GM12878 (cell line): ENCODE data around the gene DES. TPM values are rescaled to one million over a fixed set of nuclear protein-coding genes. Genes with fewer than 3 reads are reported as not detected.

Source experiments
- ATAC-seq: fragments of 200-7000 bp; cut with Tn5 transposase; 3 replicates; pipeline ENCODE4 v1.9.1; 2020; ENCODE audit warnings: mild to moderate bottlenecking, moderate library complexity
- BruUV-seq: library from RNA; stranded (reverse); fragments of 400-500 nt; replicated peaks from 2 replicates; lab custom pipeline; 2021; lab: Mats Ljungman, UMichigan
- CTCF ChIA-PET: fragments of 300-600 bp; sonication (Branson Sonifier 250); formaldehyde crosslinking; extraction: SDS; loops from one replicate; lab custom pipeline; 2021; ENCODE audit warnings: inconsistent platforms; lab: Yijun Ruan, JAX
- POLR2A ChIA-PET: fragments of 350-600 bp; formaldehyde crosslinking; extraction: SDS; loops from one replicate; lab custom pipeline; 2021; ENCODE audit warnings: inconsistent platforms; lab: Charles Lee
- RAD21 ChIA-PET: fragments of 300-600 bp; sonication (Branson Sonifier 250); formaldehyde crosslinking; loops from one replicate; lab custom pipeline; 2023; ENCODE audit warnings: antibody characterized with exemption; ENCODE audit not compliant: unreplicated experiment; lab: Charles Lee
- SMC1A ChIA-PET: fragments of 300-600 bp; sonication (Branson Sonifier 250); formaldehyde crosslinking; loops from one replicate; lab custom pipeline; 2023; ENCODE audit not compliant: unreplicated experiment, uncharacterized antibody; lab: Charles Lee
- DNase-seq: peaks from one replicate; pipeline ENCODE4 v3.0.0-alpha.2; 2011; ENCODE audit warnings: low read depth, low spot score
- FAIRE-seq: peaks from 3 replicates; lab custom pipeline; 2011; peaks lifted over from hg19 to GRCh38; lab: Jason Lieb, UNC
- H2AFZ ChIP-seq: 2 replicates; pipeline ENCODE4 v1.6.0; 2011; ENCODE audit warnings: low read depth, low read length, control low read depth; ENCODE audit not compliant: control insufficient read depth
- H3K27ac ChIP-seq: 2 replicates; pipeline ENCODE4 v1.5.1; 2011; ENCODE audit warnings: control low read depth; ENCODE audit not compliant: control insufficient read depth, insufficient read depth
- H3K27me3 ChIP-seq, 2 experiments: replicated peaks in 1 of 2; 2 replicates each; pipeline versions ENCODE4 v1.6.0 to v1.6.1; 2011; ENCODE audit warnings: low read length in 1 of 2; ENCODE audit not compliant: control insufficient read depth in 2 of 2, insufficient read depth in 2 of 2
- H3K36me3 ChIP-seq, 2 experiments: 2 replicates each; pipeline ENCODE4 v1.5.1; 2011; ENCODE audit warnings: low read length in 1 of 2; ENCODE audit not compliant: control insufficient read depth in 2 of 2, insufficient read depth in 2 of 2
- H3K4me1 ChIP-seq: 2 replicates; pipeline ENCODE4 v1.6.1; 2011; ENCODE audit warnings: mild to moderate bottlenecking, low read length, moderate library complexity, mixed read lengths; ENCODE audit not compliant: control insufficient read depth, insufficient read depth
- H3K4me2 ChIP-seq: 2 replicates; pipeline ENCODE4 v1.6.0; 2011; ENCODE audit warnings: control low read depth; ENCODE audit not compliant: control insufficient read depth, insufficient read depth
- H3K4me3 ChIP-seq: fragments of 200-600 bp; sonication (generic); 2 replicates; pipeline ENCODE4 v1.5.1; 2016
- H3K79me2 ChIP-seq: 2 replicates; pipeline ENCODE4 v1.6.0; 2011; ENCODE audit warnings: low read length; ENCODE audit not compliant: control insufficient read depth, insufficient read depth
- H3K9ac ChIP-seq: 2 replicates; pipeline ENCODE4 v1.8.0; 2011; ENCODE audit warnings: low read length, control low read depth, mixed read lengths; ENCODE audit not compliant: control insufficient read depth, insufficient read depth
- H3K9me3 ChIP-seq: replicated peaks from 3 replicates; pipeline ENCODE4 v1.5.1; 2011; ENCODE audit warnings: mild to moderate bottlenecking, low read length; ENCODE audit not compliant: control insufficient read depth, insufficient read depth
- H4K20me1 ChIP-seq: 2 replicates; pipeline ENCODE4 v1.6.0; 2011; ENCODE audit not compliant: control insufficient read depth, insufficient read depth
- CBFB ChIP-seq: IDR thresholded peaks from 2 replicates; pipeline ENCODE4 v1.6.1; 2016; ENCODE audit warnings: antibody characterized with exemption, low read depth
- CHD4 ChIP-seq: fragments of 200-600 bp; sonication (generic); IDR thresholded peaks from 2 replicates; pipeline ENCODE4 v1.6.1; 2016; ENCODE audit warnings: mild to moderate bottlenecking
- NR2F1 ChIP-seq: fragments of 450-650 bp; conservative IDR thresholded peaks from 2 replicates; pipeline ENCODE4 v1.6.1; 2017; ENCODE audit warnings: mild to moderate bottlenecking
- RAD21 ChIP-seq: IDR thresholded peaks from 2 replicates; pipeline ENCODE4 v1.6.1; 2011; ENCODE audit warnings: mild to moderate bottlenecking, low read depth, low read length, moderate library complexity; ENCODE audit not compliant: insufficient read depth
- RELA ChIP-seq: fragments of 450-650 bp; IDR thresholded peaks from 2 replicates; pipeline ENCODE4 v1.8.0; 2014; ENCODE audit warnings: borderline replicate concordance; ENCODE audit not compliant: partially characterized antibody
- SMARCA5 ChIP-seq: fragments of 450-650 bp; IDR thresholded peaks from 2 replicates; pipeline ENCODE4 v1.6.1; 2017; ENCODE audit warnings: mild to moderate bottlenecking
- SMC3 ChIP-seq: IDR thresholded peaks from 2 replicates; pipeline ENCODE4 v1.6.1; 2011; ENCODE audit warnings: low read length, improper control_type of control experiment, borderline replicate concordance
- TCF12 ChIP-seq: IDR thresholded peaks from 2 replicates; pipeline ENCODE4 v1.6.1; 2011; ENCODE audit warnings: low read depth, mild to moderate bottlenecking, low read length
- YY1 ChIP-seq: IDR thresholded peaks from 2 replicates; pipeline ENCODE4 v1.6.1; 2011; ENCODE audit warnings: low read depth, mild to moderate bottlenecking, low read length
- WGBS: methylation state at CpG from one replicate; pipeline ENCODE4 v1.1.6; 2016; ENCODE audit warnings: low lambda C conversion rate; ENCODE audit not compliant: insufficient replicate concordance, insufficient coverage; ENCODE audit errors: missing lambda C conversion rate; 5-methylcytosine and 5-hydroxymethylcytosine counted together
- in situ Hi-C: fragments of 300-500 bp; cut with MboI; formaldehyde crosslinking; loops from 9 replicates; pipeline ENCODE4 v1.14.3; 2018; ENCODE audit warnings: mixed read lengths
- intact Hi-C: fragments of 100-400 bp; cut with micrococcal nuclease; formaldehyde crosslinking; loops from one replicate; pipeline ENCODE4 v1.14.2; 2022; ENCODE audit not compliant: unreplicated experiment
- polyA plus RNA-seq, 11 experiments: library from polyadenylated mRNA; depleted of rRNA in 4 of 11; unstranded in 6 of 11; stranded (reverse) in 5 of 11; fragments of >200 nt; fragmentation: Nextera tagmentation in 4 of 11; fragmentation: Illumina TruSeq in 1 of 11; extraction: Ambion mirVana in 4 of 11; extraction: Trizol in 1 of 11; gene quantifications; 1 replicate in 1 of 11; 2 replicates in 10 of 11; pipeline versions ENCODE4 v1.2.1 to v1.2.3, GENCODE V29; 2011 to 2016; ENCODE audit warnings: inconsistent platforms in 2 of 11, missing spikeins in 2 of 11, low read depth in 1 of 11
- total RNA-seq, 4 experiments: library from RNA; depleted of rRNA in 3 of 4; stranded (reverse); fragments of >200 nt in 3 of 4; fragmentation: Illumina TruSeq in 1 of 4; extraction: Trizol in 1 of 4; gene quantifications; 2 replicates each; pipeline versions ENCODE4 v1.2.1 to v1.2.3, GENCODE V29; 2013 to 2021
- TF ChIP-seq, protein P1 (sequence below): fragments of 450-650 bp; IDR thresholded peaks from 2 replicates; pipeline ENCODE4 v1.6.1; 2018; ENCODE audit warnings: borderline replicate concordance, mild to moderate bottlenecking; ENCODE audit not compliant: partially characterized antibody

DES gene
- total and polyA plus RNA-seq, 10 of the 15 experiments (the other 5 are each of a cell fraction or from before 2014, with no cell fraction given) = 0.80 TPM; not detected in 9

- no peak for TF ChIP-seq NR2F1
- TF ChIP-seq CBFB = no peak
- no peak for TF ChIP-seq RELA
- no peaks in the 10 kb centered on the region for H3K36me3 ChIP-seq
- no peaks in the 10 kb centered on the region for H3K9me3 ChIP-seq
- H3K9ac ChIP-seq = no peak overlapping the region
- FAIRE-seq (no peak), ATAC-seq (no peak), DNase-seq (no peak)
- in situ Hi-C loops = no loop called here
- RAD21 ChIA-PET = interaction anchor here (0.6 to 1.9 kb wide), 3 partner anchors 37 to 71 kb away, joined by 3 to 11 read pairs (median 6); a partner anchor contains a TSS
- SMC1A ChIA-PET = interaction anchor here (1.2 to 1.5 kb wide), 2 partner anchors 56 to 71 kb away, joined by 3 to 9 read pairs; no protein-coding TSS in a partner anchor
- H3K27ac ChIP-seq = no peak overlapping the region
- no peaks in the 10 kb centered on the region for H3K79me2 ChIP-seq
- CTCF ChIA-PET = interaction anchor here (0.5 to 3.1 kb wide), 11 partner anchors 10 to 74 kb away, joined by 3 to 22 read pairs (median 3); partner anchors contain the start of gene GMPPA
- no peak overlapping the region for H3K4me2 ChIP-seq
- no TSS peak for BruUV-seq
- 73% methylated on average over 8 of the region's 8 CpGs for WGBS
- H2AFZ ChIP-seq = no peak overlapping the region
- intact Hi-C loops = loop anchor here (1.0 kb wide), 1 partner anchor 71 kb away; no protein-coding TSS in a partner anchor
- H3K4me1 ChIP-seq = no peaks in the 10 kb centered on the region
- H3K27me3 ChIP-seq = peaks cover 0 to 2% of the 10 kb centered on the region in 2 experiments; a peak in 2 of 4 replicates
- POLR2A ChIA-PET = no interaction called here
- no peaks in the 10 kb centered on the region for H4K20me1 ChIP-seq
- H3K4me3 ChIP-seq = no peak overlapping the region
Measured at GRCh38 chr2:219458996-219459395, 40.8 kb downstream of the DES start.

DNA sequence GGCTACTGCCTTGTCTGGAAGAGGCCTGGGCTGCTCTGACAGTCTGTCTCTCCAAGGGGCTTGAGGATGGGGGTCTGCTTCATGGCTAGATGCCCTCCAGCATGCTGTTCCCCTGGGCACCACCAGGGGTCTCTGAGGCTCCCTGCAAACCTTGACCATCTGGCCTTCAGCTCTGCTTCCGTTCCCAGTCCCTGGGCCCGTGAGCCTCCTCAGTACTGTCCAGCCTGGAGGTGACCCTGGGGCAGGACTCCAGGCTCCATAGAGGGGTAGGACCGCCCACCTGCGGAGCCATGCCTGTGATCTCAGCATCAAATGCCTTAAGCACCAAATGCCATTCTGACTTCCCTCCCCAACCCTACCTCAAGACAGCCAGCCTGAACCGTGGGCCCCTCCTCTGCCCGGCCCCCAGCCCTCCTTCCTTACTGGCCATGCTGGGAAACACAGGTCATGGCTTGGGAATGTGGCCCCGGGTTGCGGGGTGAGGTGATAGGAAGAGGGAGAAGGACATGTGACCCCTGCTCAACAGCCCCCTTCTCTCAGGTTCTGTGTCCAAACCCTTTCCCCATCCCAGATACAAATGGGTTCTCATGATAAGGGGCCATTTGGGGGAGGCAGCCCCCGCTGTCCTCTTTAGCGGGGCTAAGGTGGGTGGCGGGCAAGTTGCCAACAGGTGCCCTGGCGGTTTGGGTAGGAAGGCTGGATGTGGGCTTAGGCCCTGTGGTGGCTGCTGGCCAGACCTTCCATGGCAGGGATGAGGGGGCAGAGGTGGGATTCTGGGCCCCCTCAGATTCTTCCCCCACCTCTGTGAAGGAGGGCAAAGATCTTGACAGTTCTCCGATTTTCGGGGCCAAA lies 41.5 kb downstream of the DES start:
- ATAC-seq = peak; percentile 89
- ChIA-PET RAD21 (interaction anchor here (0.6 to 1.9 kb wide), 4 partner anchors 36 to 70 kb away, joined by 3 to 11 read pairs (median 6); a partner anchor contains a TSS), POLR2A (interaction anchor here (0.6 kb wide), 1 partner anchor 15 kb away, joined by 3 read pairs; no protein-coding TSS in a partner anchor), SMC1A (interaction anchor here (1.2 to 1.5 kb wide), 2 partner anchors 57 to 70 kb away, joined by 3 to 9 read pairs; no protein-coding TSS in a partner anchor), CTCF (interaction anchor here (0.5 to 3.1 kb wide), 13 partner anchors 11 to 225 kb away, joined by 3 to 22 read pairs (median 4); partner anchors contain the start of gene GMPPA)
- Histone ChIP-seq H3K4me1 (no peaks in the 10 kb centered on the region), H3K27ac (no peak overlapping the region), H2AFZ (peak overlapping the region; percentile 34), H4K20me1 (no peaks in the 10 kb centered on the region), H3K9ac (no peak overlapping the region), H3K4me3 (no peak overlapping the region), H3K4me2 (no peak overlapping the region), H3K27me3 (peaks cover 0 to 2% of the 10 kb centered on the region in 2 experiments; a peak in 2 of 4 replicates), H3K36me3 (no peaks in the 10 kb centered on the region), H3K79me2 (no peaks in the 10 kb centered on the region), H3K9me3 (no peaks in the 10 kb centered on the region)
- peak; percentile 66 for FAIRE-seq
- in situ Hi-C loops = no loop called here
- BruUV-seq = no TSS peak
- WGBS = 9% methylated on average over 14 of the region's 14 CpGs
- no peak for DNase-seq
- intact Hi-C loops = loop anchor here (1.0 kb wide), 1 partner anchor 71 kb away; no protein-coding TSS in a partner anchor
- TF ChIP-seq YY1 (0 out of 2 replicates have a peak, but pooled peaks have one; percentile 24), RAD21 (peak; percentile 52), SMC3 (peak; percentile 73), SMARCA5 (peak; percentile 28; the same call in 1 of the 2 replicates), TCF12 (0 out of 2 replicates have a peak, but pooled peaks have one; percentile 25), CHD4 (no peak)
- TF ChIP-seq, protein P1, sequence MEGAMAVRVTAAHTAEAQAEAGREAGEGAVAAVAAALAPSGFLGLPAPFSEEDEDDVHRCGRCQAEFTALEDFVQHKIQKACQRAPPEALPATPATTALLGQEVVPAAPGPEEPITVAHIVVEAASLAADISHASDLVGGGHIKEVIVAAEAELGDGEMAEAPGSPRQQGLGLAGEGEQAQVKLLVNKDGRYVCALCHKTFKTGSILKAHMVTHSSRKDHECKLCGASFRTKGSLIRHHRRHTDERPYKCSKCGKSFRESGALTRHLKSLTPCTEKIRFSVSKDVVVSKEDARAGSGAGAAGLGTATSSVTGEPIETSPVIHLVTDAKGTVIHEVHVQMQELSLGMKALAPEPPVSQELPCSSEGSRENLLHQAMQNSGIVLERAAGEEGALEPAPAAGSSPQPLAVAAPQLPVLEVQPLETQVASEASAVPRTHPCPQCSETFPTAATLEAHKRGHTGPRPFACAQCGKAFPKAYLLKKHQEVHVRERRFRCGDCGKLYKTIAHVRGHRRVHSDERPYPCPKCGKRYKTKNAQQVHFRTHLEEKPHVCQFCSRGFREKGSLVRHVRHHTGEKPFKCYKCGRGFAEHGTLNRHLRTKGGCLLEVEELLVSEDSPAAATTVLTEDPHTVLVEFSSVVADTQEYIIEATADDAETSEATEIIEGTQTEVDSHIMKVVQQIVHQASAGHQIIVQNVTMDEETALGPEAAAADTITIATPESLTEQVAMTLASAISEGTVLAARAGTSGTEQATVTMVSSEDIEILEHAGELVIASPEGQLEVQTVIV = no peak
